ENCODE measurements around the gene RASSF5.

RASSF5 gene

GRCh38 chr1:206497363-206497762 is 10.0 kb upstream of the RASSF5 start:
- Histone ChIP-seq H3K27ac (ENCODE audit: insufficient read depth, low read depth, low read length, poor library complexity, severe bottlenecking) (no peak overlapping the region), H3K27me3 (ENCODE audit: control insufficient read depth, insufficient read depth, low read length, poor library complexity, severe bottlenecking) (no peaks in the 10 kb centered on the region), H3K4me3 (ENCODE audit: insufficient read depth, low read depth, low read length) (no peak overlapping the region), H3K36me3 (ENCODE audit: control insufficient read depth, insufficient read depth, low read length) (no peaks in the 10 kb centered on the region), H3K9me3 (ENCODE audit: control insufficient read depth, low read length) (no peaks in the 10 kb centered on the region), H3K4me1 (ENCODE audit: control insufficient read depth, insufficient read depth, low read length) (peaks cover 7% of the 10 kb centered on the region)
- WGBS, 2 experiments = 80 to 87% methylated on average over 4 of the region's 4 CpGs

- 95 to 96% methylated on average over 3 of the region's 3 CpGs for WGBS, 2 experiments
- H3K27me3 ChIP-seq (ENCODE audit: control insufficient read depth, insufficient read depth, low read length, poor library complexity, severe bottlenecking) = no peaks in the 10 kb centered on the region
- no peak overlapping the region for H3K4me3 ChIP-seq (ENCODE audit: insufficient read depth, low read depth, low read length)
- no peaks in the 10 kb centered on the region for H3K9me3 ChIP-seq (ENCODE audit: control insufficient read depth, low read length)
- H3K36me3 ChIP-seq (ENCODE audit: control insufficient read depth, insufficient read depth, low read length) = no peaks in the 10 kb centered on the region
- H3K27ac ChIP-seq (ENCODE audit: insufficient read depth, low read depth, low read length, poor library complexity, severe bottlenecking) = no peak overlapping the region
- peaks cover 7% of the 10 kb centered on the region for H3K4me1 ChIP-seq (ENCODE audit: control insufficient read depth, insufficient read depth, low read length)
Observed at GRCh38 chr1:206497774-206498173, 9.6 kb upstream of the RASSF5 start.

GRCh38 chr1:206498685-206499084 is 8.6 kb upstream of the RASSF5 start:
- Histone ChIP-seq H3K27me3 (ENCODE audit: control insufficient read depth, insufficient read depth, low read length, poor library complexity, severe bottlenecking) (peaks cover 4% of the 10 kb centered on the region), H3K36me3 (ENCODE audit: control insufficient read depth, insufficient read depth, low read length) (no peaks in the 10 kb centered on the region), H3K27ac (ENCODE audit: insufficient read depth, low read depth, low read length, poor library complexity, severe bottlenecking) (no peak overlapping the region), H3K4me3 (ENCODE audit: insufficient read depth, low read depth, low read length) (no peak overlapping the region), H3K9me3 (ENCODE audit: control insufficient read depth, low read length) (no peaks in the 10 kb centered on the region), H3K4me1 (ENCODE audit: control insufficient read depth, insufficient read depth, low read length) (peaks cover 7% of the 10 kb centered on the region)
- WGBS, 2 experiments = 81 to 85% methylated on average over 2 of the region's 2 CpGs

GRCh38 chr1:206500046-206500445 is 7.3 kb upstream of the RASSF5 start:
- Histone ChIP-seq H3K9me3 (ENCODE audit: control insufficient read depth, low read length) (no peaks in the 10 kb centered on the region), H3K27me3 (ENCODE audit: control insufficient read depth, insufficient read depth, low read length, poor library complexity, severe bottlenecking) (peaks cover 16% of the 10 kb centered on the region), H3K36me3 (ENCODE audit: control insufficient read depth, insufficient read depth, low read length) (no peaks in the 10 kb centered on the region), H3K4me3 (ENCODE audit: insufficient read depth, low read depth, low read length) (no peak overlapping the region), H3K4me1 (ENCODE audit: control insufficient read depth, insufficient read depth, low read length) (peaks cover 7% of the 10 kb centered on the region), H3K27ac (ENCODE audit: insufficient read depth, low read depth, low read length, poor library complexity, severe bottlenecking) (no peak overlapping the region)
- WGBS, 2 experiments = 92 to 98% methylated on average over 3 of the region's 3 CpGs

DNA sequence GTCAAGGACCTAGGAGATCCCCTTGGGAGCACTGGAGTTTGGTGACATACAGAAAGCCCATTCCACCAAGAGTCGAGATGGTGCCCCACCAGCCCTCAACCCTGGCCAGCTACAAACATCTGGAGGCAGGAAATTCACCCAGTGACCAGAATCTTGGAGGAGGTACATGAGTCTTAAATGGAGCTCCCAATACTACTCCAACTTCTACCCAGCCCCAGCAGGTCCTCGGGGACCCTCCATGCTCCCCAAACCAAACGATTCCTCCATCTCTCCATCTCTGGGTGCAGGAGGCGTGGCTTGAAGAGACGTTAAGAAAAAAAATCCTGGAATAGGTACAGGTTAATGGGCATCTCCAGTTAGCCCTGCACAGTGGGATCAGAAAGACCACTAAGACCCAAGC is 5.5 kb upstream of the RASSF5 start:
- peaks cover 34% of the 10 kb centered on the region for H3K27me3 ChIP-seq (ENCODE audit: control insufficient read depth, insufficient read depth, low read length, poor library complexity, severe bottlenecking)
- peaks cover 7% of the 10 kb centered on the region for H3K4me1 ChIP-seq (ENCODE audit: control insufficient read depth, insufficient read depth, low read length)
- no peak overlapping the region for H3K4me3 ChIP-seq (ENCODE audit: insufficient read depth, low read depth, low read length)
- no peak overlapping the region for H3K27ac ChIP-seq (ENCODE audit: insufficient read depth, low read depth, low read length, poor library complexity, severe bottlenecking)
- H3K9me3 ChIP-seq (ENCODE audit: control insufficient read depth, low read length) = no peaks in the 10 kb centered on the region
- 88 to 89% methylated on average over 5 of the region's 5 CpGs for WGBS, 2 experiments
- H3K36me3 ChIP-seq (ENCODE audit: control insufficient read depth, insufficient read depth, low read length) = no peaks in the 10 kb centered on the region

DNA sequence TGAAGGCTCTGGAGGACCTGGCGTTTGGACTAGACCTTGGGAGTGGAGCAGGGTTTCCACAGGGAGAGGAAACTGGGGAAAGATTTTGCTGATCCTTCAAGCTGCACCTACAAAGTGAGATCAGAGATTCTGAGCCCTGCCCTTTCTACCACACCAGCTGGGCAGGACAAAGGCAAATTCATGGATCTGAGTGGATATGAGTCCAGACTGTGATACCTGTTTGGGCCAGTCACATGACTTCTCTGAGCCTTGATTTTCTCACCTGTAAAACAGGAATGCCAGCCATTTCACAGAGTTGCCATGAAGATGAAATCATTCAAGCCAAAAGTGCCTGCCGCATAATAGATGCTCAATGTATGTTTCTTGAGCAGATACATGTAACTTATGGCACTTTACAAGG is 4.9 kb upstream of the RASSF5 start:
- no peaks in the 10 kb centered on the region for H3K36me3 ChIP-seq (ENCODE audit: control insufficient read depth, insufficient read depth, low read length)
- H3K9me3 ChIP-seq (ENCODE audit: control insufficient read depth, low read length) = no peaks in the 10 kb centered on the region
- H3K27me3 ChIP-seq (ENCODE audit: control insufficient read depth, insufficient read depth, low read length, poor library complexity, severe bottlenecking) = peaks cover 39% of the 10 kb centered on the region
- H3K4me3 ChIP-seq (ENCODE audit: insufficient read depth, low read depth, low read length) = no peak overlapping the region
- H3K27ac ChIP-seq (ENCODE audit: insufficient read depth, low read depth, low read length, poor library complexity, severe bottlenecking) = no peak overlapping the region
- WGBS, 2 experiments = 88 to 93% methylated on average over 2 of the region's 2 CpGs
- peaks cover 7% of the 10 kb centered on the region for H3K4me1 ChIP-seq (ENCODE audit: control insufficient read depth, insufficient read depth, low read length)

DNA sequence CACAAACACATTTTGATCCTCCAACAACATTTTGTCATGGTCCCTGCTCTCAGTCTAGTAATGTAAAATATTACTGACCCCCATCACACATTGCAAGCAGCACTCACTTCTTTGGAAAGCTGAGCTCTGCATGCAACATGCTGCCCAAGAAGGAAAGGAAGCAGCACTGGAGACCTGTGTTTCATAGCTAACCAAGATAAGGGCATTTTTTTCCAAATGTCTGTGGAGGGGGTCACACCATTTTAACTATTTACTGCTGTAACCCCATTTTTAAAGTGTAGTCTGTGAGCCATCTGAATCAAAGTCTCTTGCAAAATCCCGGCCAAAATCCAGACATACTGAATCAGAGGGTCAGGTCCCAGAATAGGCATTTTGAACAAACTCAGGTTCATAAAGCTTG is 4.5 kb upstream of the RASSF5 start:
- Histone ChIP-seq H3K9me3 (ENCODE audit: control insufficient read depth, low read length) (no peaks in the 10 kb centered on the region), H3K27me3 (ENCODE audit: control insufficient read depth, insufficient read depth, low read length, poor library complexity, severe bottlenecking) (peaks cover 43% of the 10 kb centered on the region), H3K4me1 (ENCODE audit: control insufficient read depth, insufficient read depth, low read length) (peaks cover 8% of the 10 kb centered on the region), H3K4me3 (ENCODE audit: insufficient read depth, low read depth, low read length) (no peak overlapping the region), H3K27ac (ENCODE audit: insufficient read depth, low read depth, low read length, poor library complexity, severe bottlenecking) (no peak overlapping the region), H3K36me3 (ENCODE audit: control insufficient read depth, insufficient read depth, low read length) (no peaks in the 10 kb centered on the region)
- 92 to 97% methylated on average over 1 of the region's 1 CpG for WGBS, 2 experiments

DNA sequence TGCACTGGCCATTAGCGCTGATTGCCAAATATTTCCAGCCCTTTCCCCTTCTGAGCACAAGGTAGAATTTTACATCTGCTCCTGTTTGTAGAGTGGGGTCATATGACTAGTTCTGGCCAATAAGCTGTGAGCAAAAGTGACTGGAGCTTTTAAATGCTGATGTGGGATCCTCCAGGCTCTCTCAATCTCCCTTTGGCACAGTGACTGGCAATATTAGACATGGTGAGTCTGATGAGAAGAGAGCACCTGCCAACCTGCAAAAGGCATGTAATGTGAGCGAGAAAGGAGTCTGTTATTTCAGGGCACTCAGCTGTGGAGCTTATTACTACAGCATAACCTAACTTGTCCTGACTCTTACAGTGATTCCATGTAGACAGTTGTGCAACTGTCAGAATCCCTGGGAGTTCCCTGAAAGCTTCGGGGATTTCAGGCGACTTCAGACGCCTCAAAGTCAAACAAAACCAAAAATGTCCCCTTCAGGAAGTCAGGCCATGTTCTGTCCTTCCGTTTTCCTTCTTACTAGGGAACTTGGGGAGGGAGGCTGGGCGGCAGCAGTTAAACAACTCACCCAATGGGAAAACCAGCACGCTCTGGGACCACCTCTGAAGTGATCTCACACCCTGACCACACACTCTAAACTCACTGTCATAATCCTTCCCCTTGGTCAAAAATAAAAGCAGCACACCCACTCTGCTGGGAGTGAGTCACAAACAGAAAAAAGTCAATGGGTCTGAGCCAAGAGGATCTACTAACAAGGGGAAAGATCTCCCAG is 3.6 kb upstream of the RASSF5 start:
- WGBS, 2 experiments = 76 to 78% methylated on average over 8 of the region's 8 CpGs
- Histone ChIP-seq H3K9me3 (ENCODE audit: control insufficient read depth, low read length) (no peaks in the 10 kb centered on the region), H3K4me3 (ENCODE audit: insufficient read depth, low read depth, low read length) (no peak overlapping the region), H3K27me3 (ENCODE audit: control insufficient read depth, insufficient read depth, low read length, poor library complexity, severe bottlenecking) (peaks cover 53% of the 10 kb centered on the region), H3K36me3 (ENCODE audit: control insufficient read depth, insufficient read depth, low read length) (no peaks in the 10 kb centered on the region), H3K4me1 (ENCODE audit: control insufficient read depth, insufficient read depth, low read length) (peaks cover 16% of the 10 kb centered on the region), H3K27ac (ENCODE audit: insufficient read depth, low read depth, low read length, poor library complexity, severe bottlenecking) (no peak overlapping the region)

DNA sequence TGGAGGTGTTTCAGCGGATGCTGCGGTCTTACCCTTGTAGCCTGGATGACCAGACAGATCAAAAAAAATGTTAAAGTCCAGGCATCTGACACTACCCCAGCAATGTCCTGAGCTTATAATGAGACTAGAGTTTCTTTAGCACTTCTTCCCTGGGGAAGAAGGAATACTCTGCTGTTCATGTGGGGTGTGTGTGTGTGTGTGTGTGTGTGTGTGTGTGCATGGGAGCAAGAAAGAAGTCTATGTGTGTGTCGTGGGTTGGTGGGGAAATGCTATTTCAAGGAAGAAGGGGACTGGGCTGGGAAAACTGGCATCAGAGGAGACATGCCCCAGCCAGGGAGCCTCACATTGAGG is 3.0 kb upstream of the RASSF5 start:
- no peak overlapping the region for H3K4me3 ChIP-seq (ENCODE audit: insufficient read depth, low read depth, low read length)
- H3K9me3 ChIP-seq (ENCODE audit: control insufficient read depth, low read length) = no peaks in the 10 kb centered on the region
- peaks cover 59% of the 10 kb centered on the region for H3K27me3 ChIP-seq (ENCODE audit: control insufficient read depth, insufficient read depth, low read length, poor library complexity, severe bottlenecking)
- H3K36me3 ChIP-seq (ENCODE audit: control insufficient read depth, insufficient read depth, low read length) = no peaks in the 10 kb centered on the region
- no peak overlapping the region for H3K27ac ChIP-seq (ENCODE audit: insufficient read depth, low read depth, low read length, poor library complexity, severe bottlenecking)
- H3K4me1 ChIP-seq (ENCODE audit: control insufficient read depth, insufficient read depth, low read length) = peaks cover 16% of the 10 kb centered on the region
- WGBS, 2 experiments = 90 to 93% methylated on average over 3 of the region's 3 CpGs

GRCh38 chr1:206505702-206506355 is 1.5 kb upstream of the RASSF5 start:
- Histone ChIP-seq H3K4me1 (ENCODE audit: control insufficient read depth, insufficient read depth, low read length) (peaks cover 16% of the 10 kb centered on the region), H3K27me3 (ENCODE audit: control insufficient read depth, insufficient read depth, low read length, poor library complexity, severe bottlenecking) (peaks cover 73% of the 10 kb centered on the region), H3K9me3 (ENCODE audit: control insufficient read depth, low read length) (no peaks in the 10 kb centered on the region), H3K27ac (ENCODE audit: insufficient read depth, low read depth, low read length, poor library complexity, severe bottlenecking) (no peak overlapping the region), H3K36me3 (ENCODE audit: control insufficient read depth, insufficient read depth, low read length) (no peaks in the 10 kb centered on the region), H3K4me3 (ENCODE audit: insufficient read depth, low read depth, low read length) (no peak overlapping the region)
- WGBS, 2 experiments = 53% methylated on average over 10 of the region's 10 CpGs

All from ectodermal cell (in vitro differentiated cells).